ENCODE measurements around the gene CELA3A. TPM values are rescaled to one million over a fixed set of nuclear protein-coding genes. Genes with fewer than 3 reads are reported as not detected.

Gene CELA3A
- total RNA-seq, 1 donor from 2014 or later = 3.1 TPM

DNA sequence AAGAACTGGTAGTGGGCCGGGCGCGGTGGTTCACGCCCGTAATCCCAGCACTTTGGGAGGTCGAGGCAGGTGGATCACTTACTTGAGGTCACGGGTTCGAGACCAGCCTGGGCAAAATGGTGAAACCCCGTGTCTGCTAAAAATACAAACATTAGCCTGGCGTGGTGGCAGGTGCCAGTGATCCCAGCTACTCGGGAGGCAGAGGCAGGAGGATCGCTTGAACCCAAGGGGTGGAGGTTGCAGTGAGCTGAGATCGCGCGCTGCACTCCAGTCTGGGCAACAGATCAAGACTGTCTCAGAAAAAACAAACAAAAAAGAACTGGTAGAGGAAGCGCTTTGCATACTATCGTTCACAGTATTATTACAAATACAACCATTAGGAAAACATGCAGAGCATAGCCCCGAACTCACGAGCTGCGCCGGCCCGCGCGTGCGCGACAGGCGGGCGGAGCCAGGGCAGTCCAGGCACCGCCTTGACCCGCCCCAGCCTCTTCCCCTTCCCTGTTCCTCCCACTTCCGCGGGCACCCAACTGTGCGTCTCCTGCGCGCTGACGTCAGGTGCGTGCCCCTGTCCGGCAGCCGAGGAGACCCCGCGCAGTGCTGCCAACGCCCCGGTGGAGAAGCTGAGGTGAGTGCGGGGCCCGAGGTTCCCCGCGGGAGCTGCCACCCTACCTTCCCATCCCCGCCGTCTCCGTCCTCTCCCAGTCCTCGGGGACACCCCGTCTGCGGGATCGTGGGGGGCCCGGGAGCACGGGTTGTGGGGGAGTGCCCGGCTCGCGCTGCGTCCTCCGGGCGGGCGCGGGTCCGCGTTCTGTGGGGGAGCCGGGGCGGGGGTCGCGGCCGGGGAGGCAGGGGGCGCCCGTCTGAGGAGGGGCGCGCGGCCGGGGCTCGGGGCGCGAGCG lies 50.9 kb downstream of the CELA3A start, which contains the start of gene CDC42:
CDC42 (plus strand) TSS at position 595 of the 902 bp plus-strand sequence. CDS start 25,770 bp downstream, outside the sequence.
- peak within 1 kb of the TSS; percentile 100 for H3K27ac Mint-ChIP-seq
- H3K4me3 Mint-ChIP-seq (ENCODE audit: low read depth) = peak within 1 kb of the TSS; percentile 98
- no peaks in the 10 kb centered on the region for H3K9me3 Mint-ChIP-seq (ENCODE audit: low read depth)
- DNase-seq (ENCODE audit: low spot score, unreplicated experiment) = peak; percentile 91
- TF ChIP-seq, protein P1, sequence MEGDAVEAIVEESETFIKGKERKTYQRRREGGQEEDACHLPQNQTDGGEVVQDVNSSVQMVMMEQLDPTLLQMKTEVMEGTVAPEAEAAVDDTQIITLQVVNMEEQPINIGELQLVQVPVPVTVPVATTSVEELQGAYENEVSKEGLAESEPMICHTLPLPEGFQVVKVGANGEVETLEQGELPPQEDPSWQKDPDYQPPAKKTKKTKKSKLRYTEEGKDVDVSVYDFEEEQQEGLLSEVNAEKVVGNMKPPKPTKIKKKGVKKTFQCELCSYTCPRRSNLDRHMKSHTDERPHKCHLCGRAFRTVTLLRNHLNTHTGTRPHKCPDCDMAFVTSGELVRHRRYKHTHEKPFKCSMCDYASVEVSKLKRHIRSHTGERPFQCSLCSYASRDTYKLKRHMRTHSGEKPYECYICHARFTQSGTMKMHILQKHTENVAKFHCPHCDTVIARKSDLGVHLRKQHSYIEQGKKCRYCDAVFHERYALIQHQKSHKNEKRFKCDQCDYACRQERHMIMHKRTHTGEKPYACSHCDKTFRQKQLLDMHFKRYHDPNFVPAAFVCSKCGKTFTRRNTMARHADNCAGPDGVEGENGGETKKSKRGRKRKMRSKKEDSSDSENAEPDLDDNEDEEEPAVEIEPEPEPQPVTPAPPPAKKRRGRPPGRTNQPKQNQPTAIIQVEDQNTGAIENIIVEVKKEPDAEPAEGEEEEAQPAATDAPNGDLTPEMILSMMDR (IDR thresholded peaks at IDR 0.05; ENCODE audit: unreplicated experiment) = no peak
- no peaks in the 10 kb centered on the region for H3K27me3 Mint-ChIP-seq
- H3K4me1 Mint-ChIP-seq (ENCODE audit: low read depth) = peaks cover 17% of the 10 kb centered on the region
- peaks cover 13% of the 10 kb centered on the region for H3K36me3 Mint-ChIP-seq (ENCODE audit: insufficient read depth)

DNA sequence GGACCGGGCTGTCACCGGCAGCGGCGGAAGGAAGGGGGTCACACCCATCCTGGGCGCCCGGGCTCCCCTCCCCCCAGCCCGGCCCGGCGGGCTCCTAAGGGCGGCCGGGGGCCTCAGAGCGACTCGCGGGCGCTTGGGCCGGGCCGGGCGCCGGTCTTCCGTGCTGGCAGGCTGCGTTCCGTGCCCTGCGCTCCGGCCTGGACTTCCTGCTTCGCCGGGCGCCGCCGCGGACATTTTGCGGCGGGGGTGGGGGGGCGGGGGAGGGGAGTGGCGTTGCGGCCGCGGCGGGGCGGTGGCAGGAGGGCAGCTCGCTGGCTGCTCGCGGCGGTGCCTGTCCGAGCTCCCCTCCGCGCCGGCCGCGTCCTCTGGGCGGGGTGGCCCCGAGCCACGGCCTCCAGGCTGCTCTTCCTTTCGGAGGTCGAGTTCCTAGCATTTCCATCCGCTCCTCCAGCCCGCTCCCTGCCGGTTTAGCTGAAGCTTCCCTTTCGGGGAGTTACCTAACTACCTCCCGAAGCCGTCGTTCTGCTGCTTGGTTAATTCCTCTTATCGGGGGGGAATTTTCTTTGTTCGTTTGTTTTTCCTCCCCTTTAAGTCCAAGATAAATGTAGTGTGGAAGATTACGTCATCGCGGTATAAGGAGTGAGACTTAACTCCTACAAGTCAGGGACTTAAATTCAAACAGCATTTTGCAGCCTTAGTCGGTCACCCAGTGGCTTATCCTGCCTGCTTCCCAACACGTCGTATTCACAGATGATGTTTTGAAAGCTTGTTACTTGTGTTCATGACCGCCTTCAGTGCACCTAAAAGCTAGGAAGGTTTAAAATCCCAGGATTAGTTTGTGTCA lies 51.8 kb downstream of the CELA3A start:
- peak; percentile 51 for DNase-seq (ENCODE audit: low spot score, unreplicated experiment)

DNA sequence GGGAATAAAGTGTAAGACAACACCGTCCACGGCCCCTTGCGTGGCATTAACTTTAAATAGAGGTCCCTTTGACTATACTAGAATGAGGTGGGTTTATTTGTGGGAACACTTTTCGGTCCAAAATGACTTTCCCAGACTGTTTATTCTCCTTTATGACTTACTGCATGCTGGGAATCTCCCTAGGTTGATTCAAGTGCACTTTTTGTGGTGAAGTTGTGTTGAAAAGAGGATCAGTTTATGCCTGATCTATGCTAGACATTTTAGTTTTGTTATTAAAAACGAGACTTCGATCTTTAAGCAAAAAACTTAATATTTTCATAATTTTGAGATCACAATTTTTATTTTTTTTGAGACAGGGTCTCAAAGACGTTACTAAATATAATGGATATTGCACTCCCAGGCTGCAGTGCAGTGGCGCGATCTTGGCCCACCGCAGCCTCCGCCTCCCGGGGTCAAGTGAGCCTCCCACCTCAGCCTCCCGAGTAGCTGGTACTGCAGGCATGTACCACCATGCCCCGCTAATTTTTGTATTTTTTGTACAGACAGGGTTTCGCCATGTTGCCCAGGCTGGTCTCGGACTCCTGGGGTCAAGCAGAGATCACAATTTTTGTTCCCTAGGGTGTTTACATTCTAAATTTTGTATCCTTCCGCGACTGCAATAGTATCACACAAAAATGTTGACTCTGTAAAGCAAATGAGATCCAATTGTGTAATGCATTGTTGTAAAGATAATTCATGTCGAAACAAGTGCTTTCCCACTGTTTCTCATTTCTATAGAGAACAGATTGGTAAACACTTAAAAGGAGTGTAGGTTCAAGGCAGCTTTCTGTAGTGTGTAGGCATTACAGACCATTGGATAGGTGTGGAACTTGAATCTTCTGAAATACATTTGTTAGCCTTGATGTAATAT lies 52.7 kb downstream of the CELA3A start:
- Mint-ChIP-seq H3K36me3 (ENCODE audit: insufficient read depth) (peaks cover 17% of the 10 kb centered on the region), H3K9me3 (ENCODE audit: low read depth) (no peaks in the 10 kb centered on the region), H3K27me3 (no peaks in the 10 kb centered on the region), H3K4me1 (ENCODE audit: low read depth) (peaks cover 19% of the 10 kb centered on the region), H3K4me3 (ENCODE audit: low read depth) (peak overlapping the region; percentile 98), H3K27ac (peak overlapping the region; percentile 100)
- TF ChIP-seq, protein P1 (IDR thresholded peaks at IDR 0.05; ENCODE audit: unreplicated experiment) = no peak
- DNase-seq (ENCODE audit: low spot score, unreplicated experiment) = no peak

More for the DNA sequence above, 51.8 kb downstream of the CELA3A start:
- Mint-ChIP-seq H3K36me3 (ENCODE audit: insufficient read depth) (peaks cover 17% of the 10 kb centered on the region), H3K27ac (peak overlapping the region; percentile 100), H3K4me1 (ENCODE audit: low read depth) (peaks cover 19% of the 10 kb centered on the region), H3K9me3 (ENCODE audit: low read depth) (no peaks in the 10 kb centered on the region), H3K27me3 (no peaks in the 10 kb centered on the region), H3K4me3 (ENCODE audit: low read depth) (peak overlapping the region; percentile 98)
- TF ChIP-seq, protein P1 (IDR thresholded peaks at IDR 0.05; ENCODE audit: unreplicated experiment) = no peak

DNA sequence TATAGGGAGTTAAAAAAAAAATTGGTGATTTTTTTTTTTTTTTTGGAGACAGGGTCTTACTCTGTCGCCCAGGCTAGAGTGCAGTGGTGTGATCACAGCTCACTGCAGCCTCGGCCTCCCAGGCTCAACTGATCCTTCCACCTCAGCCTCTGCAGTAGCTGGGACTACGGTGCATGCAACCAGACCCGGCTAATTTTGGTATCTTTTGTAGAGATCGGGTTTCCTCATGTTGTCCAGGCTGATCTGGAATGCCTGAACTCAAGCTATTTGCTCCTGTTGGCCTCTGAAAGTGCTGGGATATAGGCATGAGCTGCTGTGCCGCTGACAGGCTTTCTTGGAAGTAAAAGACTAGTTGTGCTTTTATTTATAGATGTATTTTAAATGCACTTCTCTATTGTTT lies 54.0 kb downstream of the CELA3A start:
- Mint-ChIP-seq H3K27ac (peak overlapping the region; percentile 74), H3K9me3 (ENCODE audit: low read depth) (no peaks in the 10 kb centered on the region), H3K27me3 (no peaks in the 10 kb centered on the region), H3K4me3 (ENCODE audit: low read depth) (peak overlapping the region; percentile 42), H3K4me1 (ENCODE audit: low read depth) (peaks cover 19% of the 10 kb centered on the region), H3K36me3 (ENCODE audit: insufficient read depth) (peaks cover 15% of the 10 kb centered on the region)
- no peak for DNase-seq (ENCODE audit: low spot score, unreplicated experiment)
- TF ChIP-seq, protein P1 (IDR thresholded peaks at IDR 0.05; ENCODE audit: unreplicated experiment) = no peak

All from progenitor cell of endocrine pancreas (in vitro differentiated cells).